Glomerular visceral epithelial cell (primary cell): ENCODE data around the gene CDK8.
"Not testable (repeated sequence)": the region's sequence is repeated elsewhere in the genome, so short reads cannot be mapped to it uniquely, and the experiment has no call there.

ENCODE experiments used
- DNase-seq: peaks from one replicate; pipeline ENCODE4 v3.0.0-alpha.2; 2016; ENCODE audit errors: extremely low spot score

CDK8 gene

DNA sequence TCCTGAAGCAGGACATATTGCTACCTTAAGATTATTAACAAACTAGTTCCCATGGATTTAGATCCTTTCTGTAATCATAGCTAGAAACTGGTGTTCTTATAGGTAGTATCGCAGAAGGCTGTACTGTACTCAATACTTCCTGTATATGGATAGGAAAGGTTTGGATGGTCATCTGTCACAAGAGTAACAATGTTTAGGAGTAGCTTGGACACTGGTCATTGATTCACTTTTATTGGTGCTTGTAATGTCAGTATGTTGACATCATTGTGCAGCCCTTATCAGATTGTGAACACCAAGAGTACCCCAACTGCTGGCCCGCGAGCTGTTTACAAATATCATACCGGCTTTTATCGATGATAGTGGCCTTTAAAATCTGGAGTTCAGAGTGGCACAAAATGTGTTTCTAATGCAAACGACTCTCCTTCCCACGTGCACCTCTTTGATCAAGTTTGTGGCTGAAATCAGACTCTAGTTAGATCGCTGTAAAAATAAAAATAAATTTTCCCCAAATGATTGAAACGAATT, 605 bp upstream of the CDK8 start:
- no peak for DNase-seq

DNA sequence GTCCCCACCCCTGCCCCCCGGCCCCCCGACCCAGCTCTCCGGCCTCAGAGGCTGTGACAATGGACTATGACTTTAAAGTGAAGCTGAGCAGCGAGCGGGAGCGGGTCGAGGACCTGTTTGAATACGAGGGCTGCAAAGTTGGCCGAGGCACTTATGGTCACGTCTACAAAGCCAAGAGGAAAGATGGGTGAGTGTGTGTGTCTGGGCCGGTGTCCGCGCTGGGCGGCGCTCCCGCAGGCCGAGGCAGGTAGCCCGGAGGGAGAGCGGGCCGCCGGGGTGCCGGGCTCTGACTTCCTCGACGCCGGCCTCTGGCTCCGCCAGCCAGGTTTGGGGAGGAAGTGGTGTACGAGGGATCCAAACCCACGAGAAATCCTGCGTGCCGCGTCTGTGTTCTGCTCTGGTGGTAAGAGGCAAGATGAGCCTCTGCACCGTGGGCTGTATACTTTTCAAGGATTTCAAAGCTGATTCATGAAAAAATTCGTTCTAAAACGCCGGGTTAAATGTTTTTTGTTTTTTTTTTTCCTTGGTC, 718 bp downstream of the CDK8 start:
- DNase-seq: peak; percentile 55

DNA sequence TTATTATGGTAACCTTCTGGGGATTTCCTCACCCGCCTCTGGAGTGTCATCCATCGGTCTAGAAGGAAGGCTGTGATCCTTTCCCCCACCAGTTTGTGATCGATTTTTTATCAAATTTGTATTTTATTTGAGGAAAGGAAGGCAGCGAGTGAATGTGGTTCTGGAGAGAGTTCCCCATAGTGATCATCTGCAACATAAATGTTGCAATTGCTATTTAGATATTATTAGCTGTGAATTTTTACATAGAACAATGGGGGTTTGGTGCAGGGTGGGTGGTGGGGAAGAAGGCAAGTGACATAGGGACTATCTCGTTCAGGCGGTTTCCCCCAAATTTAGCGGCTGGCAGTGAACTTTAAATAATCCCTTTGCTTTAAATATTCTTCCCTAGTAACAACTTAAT, 1.2 kb downstream of the CDK8 start:
- DNase-seq: no peak

DNA sequence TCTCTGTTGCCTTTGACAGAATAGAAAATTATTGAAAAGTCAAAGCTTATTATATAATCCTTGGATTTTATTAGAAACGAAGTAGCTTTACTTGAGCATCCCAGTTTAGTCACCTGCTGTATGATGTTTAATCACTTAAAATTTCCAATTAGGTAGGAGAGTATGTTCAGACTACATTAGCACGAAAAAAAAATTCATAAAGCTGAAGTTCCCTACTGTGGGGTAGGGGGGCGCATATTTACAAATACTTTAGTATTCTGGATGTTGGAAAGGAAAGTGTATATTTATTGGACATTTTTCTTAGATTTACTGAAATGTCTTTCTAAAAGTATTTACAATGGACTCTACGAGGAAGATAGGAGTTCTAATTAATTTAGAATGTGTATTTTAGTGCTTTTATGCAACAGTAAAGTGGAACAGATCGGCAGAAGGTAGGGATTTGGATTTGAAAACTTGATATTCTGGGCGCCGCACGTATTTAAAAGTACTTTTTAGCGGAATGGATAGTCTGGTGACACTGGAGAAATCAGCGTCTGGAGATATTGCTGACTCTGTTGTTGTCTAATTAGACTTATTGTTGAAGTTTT, 1.9 kb downstream of the CDK8 start:
- DNase-seq: peak; percentile 12

DNA sequence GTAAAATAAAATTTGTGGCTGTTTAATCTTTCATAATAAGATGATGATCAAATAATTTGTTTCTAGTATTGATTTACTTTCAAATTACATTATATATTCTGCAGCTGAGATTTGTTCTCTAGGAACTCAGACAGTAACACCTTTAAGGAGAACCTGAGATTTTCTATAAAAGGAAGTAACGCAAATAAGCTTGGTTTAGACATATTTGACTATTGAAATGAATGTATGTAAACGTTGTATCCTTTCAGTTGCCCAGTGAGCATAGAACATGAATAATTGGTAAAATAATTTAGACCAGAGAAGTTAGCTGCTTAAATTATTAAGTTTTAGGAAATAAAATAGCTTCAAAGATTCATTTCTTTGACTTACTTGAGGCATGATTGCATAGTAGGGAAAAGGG, 3.1 kb downstream of the CDK8 start:
- no peak for DNase-seq

DNA sequence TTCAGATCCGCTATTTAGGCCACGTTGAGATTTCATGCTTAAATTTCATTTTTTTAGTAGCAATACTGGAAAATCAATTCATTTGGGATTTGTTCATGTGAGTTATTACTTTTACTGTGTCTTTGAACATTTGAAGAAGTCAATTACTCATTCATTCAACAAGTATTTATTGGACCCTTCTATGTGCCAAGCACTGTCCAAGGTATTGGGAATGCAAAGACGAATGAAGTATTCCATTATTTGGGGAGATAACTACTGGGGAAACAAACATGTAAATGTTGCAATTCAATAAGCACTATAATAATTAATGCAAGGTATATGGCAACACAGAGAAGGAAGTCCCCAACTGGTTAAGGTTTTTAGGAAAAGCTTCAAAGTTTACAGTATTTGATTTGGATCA, 5.7 kb downstream of the CDK8 start:
- no peak for DNase-seq

DNA sequence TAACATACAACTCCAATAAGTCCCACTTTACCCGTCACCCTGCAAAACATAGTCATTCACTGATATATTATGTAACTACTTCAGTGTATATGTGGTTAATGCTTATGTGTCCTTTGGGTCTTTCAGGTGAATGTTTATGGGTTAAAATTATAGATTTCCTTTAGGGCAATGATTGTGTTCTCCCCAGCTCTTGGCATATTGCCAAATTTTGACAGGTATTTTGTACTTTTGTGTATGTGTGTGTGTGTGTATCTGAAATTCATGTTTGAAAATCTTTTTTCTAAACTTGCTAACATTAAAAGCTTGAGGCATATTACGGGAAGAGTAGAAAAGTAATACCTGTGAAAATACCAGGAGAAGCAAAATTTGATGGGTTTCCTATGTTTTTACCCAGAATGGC, 8.2 kb downstream of the CDK8 start:
- no peak for DNase-seq

DNA sequence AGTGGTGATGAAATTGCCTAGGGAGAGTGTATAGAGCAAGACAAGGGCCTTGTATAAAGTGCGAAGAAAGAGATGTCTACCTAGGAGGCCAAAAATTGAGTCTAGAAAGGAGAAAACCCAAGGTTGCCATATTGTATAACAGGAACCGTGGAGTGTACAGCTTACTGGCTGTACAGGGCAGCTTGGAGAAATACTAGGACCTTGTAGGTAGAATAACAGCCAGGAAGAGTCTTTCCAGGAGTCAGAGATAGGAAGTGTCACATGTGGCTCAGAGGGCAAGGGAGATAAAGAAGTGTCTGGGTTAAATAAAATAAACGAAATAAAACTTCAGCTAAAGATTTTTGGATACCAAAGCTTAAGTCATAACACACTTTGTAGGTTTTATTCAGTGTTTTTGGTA, 12.4 kb downstream of the CDK8 start:
- no peak for DNase-seq

DNA sequence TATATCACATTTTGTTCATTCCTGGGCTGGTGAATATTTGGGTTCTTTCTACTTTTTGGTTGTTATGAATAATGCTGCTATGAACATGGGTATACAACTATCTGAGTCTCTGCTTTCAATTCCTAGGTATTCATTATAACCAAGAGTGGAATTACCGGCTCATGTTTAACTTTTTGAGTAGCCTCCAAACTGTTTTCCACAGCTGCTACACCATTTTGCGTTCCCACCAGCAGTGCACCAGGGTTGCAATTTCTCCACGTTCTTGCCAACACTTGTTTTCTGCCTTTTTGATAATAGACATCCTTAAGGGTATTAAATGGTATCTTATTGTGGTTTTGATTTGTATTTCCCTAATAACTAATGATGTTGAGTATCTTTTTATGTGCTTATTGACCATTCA, 16.8 kb downstream of the CDK8 start:
- DNase-seq: no peak

DNA sequence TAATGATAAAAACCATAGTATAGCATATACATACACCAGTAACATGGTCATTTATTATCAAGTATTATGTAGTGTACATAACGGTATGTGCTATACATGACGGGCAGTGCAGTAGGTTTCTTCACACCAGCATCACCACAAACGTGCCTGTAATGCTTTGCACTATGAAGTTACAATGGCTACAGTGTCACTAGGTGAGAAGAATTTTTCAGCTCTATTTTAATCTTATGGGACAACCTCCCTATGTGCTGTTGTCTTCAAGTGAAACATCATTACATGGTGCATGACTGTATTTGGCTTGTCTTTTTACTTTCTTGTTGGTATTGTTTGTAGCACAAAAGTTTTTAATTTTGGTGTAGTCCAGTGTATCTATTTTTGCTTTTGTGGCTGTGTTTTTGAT, 18.7 kb downstream of the CDK8 start:
- DNase-seq: no peak

DNA sequence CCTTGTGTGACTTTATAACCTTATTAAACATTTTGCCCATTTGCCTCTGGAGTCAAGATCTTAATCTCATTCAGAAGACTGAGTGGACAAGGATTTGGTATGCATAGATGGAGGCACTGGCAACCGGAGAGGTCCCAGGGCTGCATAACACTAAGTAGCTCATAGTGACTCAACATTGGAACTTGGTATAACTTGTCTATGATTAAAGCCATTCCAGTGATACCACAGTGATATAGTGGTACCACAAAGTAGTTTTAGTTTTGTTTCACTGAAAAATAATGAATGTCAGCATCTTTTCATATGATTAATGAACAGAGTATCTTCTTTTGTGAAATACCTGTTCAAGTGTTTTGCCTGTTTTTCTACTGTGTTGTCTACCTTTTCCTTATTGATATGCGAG, 26.4 kb downstream of the CDK8 start:
- peak; percentile 25 for DNase-seq

DNA sequence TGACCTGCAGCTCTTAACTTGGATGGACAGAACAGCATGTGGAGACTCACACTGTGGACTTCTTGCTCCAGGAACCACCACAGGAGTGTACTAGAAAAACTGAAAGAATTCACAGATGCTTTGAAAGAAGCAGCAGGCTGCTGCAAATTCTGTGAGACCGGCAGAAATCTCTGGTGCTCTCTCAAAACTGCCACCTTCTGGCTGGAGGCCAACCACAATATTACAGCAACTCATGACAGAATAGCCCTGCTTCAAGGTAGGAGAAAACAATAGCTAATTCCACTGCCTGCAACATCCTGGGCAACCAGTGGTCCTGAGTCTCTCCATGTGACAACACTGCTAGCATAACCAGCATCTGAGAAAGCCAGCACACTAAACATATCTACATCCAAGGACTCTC, 26.9 kb downstream of the CDK8 start:
- peak; percentile 27 for DNase-seq

DNA sequence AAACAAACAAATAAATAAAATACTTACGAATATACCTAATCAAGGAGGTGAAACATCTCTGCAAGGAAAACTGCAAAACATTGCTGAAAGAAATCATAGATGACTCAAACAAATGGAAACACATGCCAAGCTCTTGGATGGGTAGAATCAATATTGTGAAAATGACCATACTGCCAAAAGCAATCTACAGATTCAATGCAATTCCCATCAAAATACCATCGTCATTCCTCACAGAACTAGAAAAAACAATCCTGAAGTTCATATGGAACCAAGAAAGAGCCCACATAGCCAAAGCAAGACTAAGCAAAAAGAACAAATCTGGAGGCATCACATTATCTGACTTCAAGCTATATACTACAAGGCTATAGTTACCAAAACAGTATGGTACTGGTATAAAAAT, 32.0 kb downstream of the CDK8 start:
- DNase-seq: not testable (repeated sequence)

DNA sequence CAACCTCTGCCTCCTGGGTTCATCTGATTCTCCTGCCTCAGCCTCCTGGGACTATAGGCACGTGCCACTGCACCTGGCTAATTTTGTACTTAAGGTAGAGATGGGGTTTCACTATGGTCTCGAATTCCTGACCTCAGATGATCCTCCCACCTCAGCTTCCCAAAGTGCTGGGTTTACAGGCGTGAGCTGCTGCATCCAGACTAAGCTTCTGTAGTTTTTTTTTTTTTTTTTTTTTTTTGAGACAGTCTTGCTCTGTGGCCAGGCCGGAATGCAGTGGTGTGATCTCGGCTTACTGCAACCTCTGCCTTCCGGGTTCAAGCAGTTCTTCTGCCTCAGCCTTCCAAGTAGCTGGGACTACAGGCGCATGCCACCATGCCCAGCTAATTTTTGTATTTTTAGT, 34.9 kb downstream of the CDK8 start:
- DNase-seq: not testable (repeated sequence)

DNA sequence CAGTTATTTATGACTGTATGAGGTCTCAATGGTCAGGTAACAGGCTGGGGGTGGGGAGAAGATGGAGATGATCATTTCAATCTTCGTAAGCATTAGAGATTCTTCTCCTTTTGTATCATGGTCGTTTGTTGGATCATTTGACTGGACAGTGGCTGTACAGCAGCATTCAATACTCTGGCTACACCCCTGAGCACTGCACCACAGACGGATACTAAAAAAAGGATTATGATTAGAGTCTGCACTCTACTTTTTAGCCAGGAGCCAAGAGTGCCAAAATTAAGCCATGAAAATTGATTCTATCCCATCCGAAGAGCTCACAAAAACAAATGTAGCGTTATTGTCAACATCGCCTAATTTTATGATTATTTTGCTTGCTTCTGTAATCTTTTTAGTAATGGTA, 41.9 kb downstream of the CDK8 start:
- no peak for DNase-seq

DNA sequence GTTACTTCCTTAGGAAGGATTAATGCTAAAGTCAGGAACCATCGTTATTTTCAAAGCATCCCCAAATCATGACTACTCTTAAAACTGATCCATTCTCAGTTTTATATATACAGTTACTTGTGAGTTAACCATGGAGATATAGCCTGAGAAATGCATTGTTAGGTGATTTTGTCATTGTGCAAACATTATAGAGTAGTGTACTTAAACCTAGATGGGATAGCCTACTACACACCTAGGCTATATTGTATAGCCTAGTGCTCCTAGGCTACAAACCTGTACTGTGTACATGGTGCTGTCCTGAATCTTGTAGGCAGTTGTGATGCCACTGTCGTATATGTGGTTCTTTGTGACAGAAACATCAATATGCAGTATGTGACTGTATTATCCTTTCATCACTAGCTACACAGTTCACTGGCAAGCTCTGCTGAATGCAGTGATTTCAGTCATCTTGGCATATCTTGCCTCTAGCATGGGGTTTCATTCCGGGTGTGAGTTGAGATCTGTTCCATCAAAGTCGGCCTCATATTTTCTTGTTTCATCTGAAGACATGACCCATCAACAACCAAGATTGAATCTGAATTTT, 45.3 kb downstream of the CDK8 start:
- no peak for DNase-seq

DNA sequence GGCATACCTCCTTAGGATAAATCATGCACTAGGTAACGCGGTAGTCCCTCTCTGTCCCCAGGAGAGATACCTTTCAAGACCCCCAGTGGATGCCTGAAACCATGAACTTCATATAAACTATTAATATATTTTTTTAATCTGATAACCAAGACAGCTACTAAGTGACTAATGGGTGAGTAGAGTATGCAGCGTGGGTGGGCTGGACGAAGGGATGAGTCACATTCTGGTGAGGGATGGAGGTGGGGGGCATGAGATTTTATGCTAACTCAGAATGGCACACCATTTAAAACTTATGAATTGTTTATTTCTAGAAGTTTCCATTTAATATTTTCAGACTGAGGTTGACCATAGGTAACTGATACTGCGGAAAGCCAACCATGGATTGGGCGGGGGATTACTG, 46.2 kb downstream of the CDK8 start:
- peak; percentile 49 for DNase-seq

DNA sequence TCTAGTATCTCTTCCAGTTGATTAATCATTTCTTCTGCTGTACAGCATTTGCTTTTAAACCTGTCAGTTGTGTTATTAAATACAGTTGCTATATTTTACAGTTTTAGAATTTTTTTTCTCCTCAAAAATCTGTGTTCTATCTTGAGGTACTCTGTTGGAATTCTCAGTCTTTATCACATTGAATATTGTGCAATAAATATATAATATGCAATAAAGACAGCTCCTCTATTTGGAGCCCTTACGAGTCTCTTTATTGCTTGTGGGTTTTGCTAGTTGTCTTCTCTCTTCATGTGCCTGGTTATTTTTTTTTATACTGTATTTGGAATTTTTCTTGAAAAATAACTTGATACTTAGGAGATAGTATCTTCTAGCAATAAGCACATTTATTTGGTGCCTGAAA, 51.7 kb downstream of the CDK8 start:
- no peak for DNase-seq

DNA sequence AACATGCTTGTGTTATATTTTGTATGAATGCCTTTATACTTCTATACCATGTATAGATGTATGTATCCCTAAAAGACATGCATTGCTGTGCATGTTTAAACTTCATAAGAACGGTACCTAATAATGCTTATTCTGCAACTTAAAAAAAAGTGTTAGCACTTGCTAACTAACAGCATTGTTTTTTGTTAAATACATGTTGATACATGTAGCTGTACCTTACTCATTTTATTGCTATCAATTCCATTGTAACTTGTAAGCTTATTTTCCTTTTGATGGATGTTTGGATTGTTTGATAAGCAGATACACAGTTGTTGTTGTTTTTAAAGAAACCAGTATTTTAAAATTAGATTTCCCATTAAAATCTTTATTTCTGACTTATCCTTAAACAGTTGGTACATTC, 53.8 kb downstream of the CDK8 start:
- no peak for DNase-seq

DNA sequence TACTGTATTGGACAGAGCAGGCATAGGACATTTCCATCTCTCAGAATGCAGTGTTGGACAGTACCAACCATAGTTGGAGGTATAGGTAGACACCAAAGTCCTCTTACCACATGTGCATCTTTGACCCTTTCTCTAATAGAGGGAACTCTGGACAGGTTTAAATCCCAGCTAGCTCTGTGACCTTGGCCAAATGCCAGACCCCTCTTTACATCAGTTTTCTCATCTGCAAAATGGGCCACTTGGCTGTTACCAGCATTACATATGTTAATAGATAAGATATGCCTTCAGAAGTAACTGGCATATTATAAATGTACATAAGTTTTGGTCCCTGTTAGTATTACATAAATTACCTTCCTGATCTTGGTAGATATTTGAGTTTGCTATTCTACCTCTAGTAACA, 54.3 kb downstream of the CDK8 start:
- DNase-seq: no peak

DNA sequence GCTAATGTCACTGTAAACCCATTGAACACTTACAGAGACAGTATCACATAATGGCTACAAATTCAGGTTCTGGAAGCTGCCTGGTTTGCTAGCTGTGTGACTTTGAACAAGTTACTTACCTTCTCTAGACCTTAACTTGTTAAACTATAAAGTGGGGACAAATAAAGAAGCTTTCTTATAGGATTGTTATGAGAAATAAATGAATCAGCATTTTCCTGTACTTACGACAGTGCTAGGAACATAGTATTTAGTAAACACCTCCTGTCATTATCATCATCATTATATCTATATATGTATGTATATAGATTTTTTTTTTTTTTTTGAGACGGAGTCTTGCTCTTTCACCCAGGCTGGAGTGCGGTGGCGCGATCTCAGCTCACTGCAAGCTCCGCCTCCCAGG, 54.9 kb downstream of the CDK8 start:
- no peak for DNase-seq

DNA sequence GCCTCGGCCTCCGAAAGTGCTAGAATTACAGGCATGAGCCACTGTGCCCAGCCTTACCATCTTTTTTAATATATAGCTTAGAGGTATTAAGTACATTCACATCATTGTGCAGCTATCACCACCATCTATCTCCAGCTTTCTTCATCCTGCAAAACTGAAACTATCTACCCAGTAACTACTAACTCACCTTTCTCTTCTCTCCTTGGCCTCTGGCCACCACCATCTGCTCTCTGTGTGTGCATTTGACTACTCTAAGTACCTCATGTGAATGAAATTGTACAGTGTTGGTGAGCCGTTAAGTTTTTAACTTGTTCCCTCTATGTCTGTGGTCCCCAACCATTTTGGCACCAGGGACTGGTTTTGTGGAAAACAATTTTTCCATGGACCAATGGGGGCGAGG, 56.1 kb downstream of the CDK8 start:
- no peak for DNase-seq

DNA sequence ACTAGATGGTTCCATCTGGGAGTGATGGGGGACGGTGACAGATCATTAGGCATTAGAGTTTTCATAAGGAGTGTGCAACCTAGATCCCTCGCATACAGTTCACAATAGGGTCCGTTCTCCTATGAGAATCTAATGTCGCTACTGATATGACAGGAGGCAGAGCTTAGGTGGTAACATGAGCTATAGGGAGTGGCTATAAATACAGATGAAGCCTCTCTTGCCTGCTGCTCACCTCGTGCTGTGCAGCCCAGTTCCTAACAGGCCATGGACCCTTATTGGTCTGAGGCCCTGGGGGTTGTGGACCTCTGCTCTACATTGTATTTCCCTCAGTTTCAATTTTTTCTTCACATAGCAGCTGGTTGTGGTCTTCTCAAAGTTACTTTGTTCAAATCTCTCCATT, 56.5 kb downstream of the CDK8 start:
- DNase-seq: no peak

DNA sequence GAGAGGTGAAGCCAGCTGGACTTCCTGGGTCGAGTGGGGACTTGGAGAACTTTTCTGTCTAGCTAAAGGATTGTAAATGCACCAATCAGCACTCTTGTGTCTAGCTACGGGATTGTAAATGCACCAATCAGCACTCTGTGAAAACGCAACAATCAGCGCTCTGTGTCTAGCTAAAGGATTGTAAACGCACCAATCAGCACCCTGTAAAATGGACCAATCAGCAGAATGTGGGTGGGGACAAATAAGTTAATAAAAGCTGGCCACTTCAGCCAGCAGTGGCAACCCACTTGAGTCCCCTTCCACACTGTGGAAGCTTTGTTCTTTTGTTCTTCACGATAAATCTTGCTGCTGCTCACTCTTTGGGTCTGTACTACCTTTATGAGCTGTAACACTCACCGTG, 58.1 kb downstream of the CDK8 start:
- not testable (repeated sequence) for DNase-seq
